ENCODE data around the gene CD248. TPM values are rescaled to one million over a fixed set of nuclear protein-coding genes. Genes with fewer than 3 reads are reported as not detected.
A peak's percentile ranks its signal among the peaks of the same experiment; 100 is the strongest.

CD248 gene
- total RNA-seq, 1 donor from 2014 or later, result 12.3 TPM

DNA sequence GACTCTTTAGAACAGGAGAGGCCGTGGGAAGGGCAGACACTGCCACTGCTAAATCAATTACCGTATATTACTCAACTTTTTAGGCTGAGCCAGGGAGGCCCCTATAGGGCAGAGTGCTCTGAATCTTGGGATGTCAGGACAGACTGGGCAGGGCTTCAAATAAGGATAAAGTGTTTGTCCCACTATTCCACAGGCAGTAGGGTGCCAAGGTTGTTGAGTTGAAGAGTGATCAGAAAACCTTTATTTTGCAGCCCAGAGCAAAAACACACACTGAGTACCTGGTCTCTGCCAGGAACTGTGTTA, 32.2 kb upstream of the CD248 start:
- no peak overlapping the region for H3K4me3 ChIP-seq
- DNase-seq, result no peak
- H3K27me3 ChIP-seq (ENCODE audit: low read depth), result no peaks in the 10 kb centered on the region
- no peaks in the 10 kb centered on the region for H3K36me3 ChIP-seq
- H3K4me1 ChIP-seq, result peaks cover 42% of the 10 kb centered on the region
- H3K9me3 ChIP-seq (replicated peaks), result no peaks in the 10 kb centered on the region
- intact Hi-C loops (cut with micrococcal nuclease), result no loop called here
- TF ChIP-seq CTCF (IDR thresholded peaks at IDR 0.05; ENCODE audit: borderline replicate concordance), result no peak
- no peak overlapping the region for H3K27ac ChIP-seq (replicated peaks)

DNA sequence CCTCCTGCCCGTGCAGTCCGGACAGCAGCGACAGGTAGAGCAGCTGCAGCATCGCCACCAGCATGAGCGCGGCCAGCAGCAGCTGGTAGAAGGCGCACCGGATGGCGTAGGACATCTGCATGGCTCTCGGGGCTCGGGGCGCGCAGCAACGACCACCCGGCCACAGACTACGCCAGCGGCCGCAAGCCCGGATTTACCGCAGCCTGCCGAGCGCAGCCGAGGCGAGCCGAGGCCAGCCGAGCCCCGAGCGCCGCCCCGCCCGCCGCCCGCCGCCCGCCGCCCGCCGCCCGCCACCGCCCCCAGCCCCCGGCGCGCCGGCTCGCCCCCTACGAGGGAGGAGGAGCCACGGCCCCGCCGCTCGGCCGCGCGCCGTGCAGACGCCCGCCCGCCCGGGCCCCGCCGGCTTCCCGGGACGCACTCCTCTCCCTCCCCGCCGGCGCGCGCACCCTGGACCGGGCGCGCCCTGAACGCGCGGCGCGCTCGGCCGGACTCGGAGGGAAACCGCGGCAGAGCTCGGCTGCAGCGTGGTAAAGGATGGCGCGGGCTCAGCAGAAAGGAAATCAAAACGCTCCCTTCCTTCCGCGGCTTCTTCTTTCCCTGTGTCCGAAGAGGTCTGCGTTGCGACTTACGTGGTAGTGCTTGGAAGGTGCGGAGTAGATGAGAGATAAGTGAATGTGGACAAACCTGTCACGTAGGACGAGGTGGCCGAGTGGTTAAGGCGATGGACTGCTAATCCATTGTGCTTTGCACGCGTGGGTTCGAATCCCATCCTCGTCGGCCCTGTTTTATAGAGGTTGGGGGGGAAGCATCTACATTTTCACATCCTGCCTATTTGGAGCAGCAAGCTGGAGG, 30.8 kb upstream of the CD248 start, which contains the start of gene B4GAT1:
B4GAT1 (minus strand) TSS at position 205 of the 852 bp plus-strand sequence; CDS start at position 121, 84 bp downstream.
- Histone ChIP-seq H3K36me3 (peaks cover 2% of the 10 kb centered on the region), H3K9me3 (replicated peaks) (no peaks in the 10 kb centered on the region), H3K4me1 (peaks cover 55% of the 10 kb centered on the region), H3K27me3 (ENCODE audit: low read depth) (no peaks in the 10 kb centered on the region), H3K4me3 (peak within 1 kb of the TSS; percentile 89), H3K27ac (replicated peaks) (peak within 1 kb of the TSS; percentile 97)
- TF ChIP-seq CTCF (IDR thresholded peaks at IDR 0.05; ENCODE audit: borderline replicate concordance), result no peak
- intact Hi-C loops (cut with micrococcal nuclease), result no loop called here
- peak; percentile 77 for DNase-seq

DNA sequence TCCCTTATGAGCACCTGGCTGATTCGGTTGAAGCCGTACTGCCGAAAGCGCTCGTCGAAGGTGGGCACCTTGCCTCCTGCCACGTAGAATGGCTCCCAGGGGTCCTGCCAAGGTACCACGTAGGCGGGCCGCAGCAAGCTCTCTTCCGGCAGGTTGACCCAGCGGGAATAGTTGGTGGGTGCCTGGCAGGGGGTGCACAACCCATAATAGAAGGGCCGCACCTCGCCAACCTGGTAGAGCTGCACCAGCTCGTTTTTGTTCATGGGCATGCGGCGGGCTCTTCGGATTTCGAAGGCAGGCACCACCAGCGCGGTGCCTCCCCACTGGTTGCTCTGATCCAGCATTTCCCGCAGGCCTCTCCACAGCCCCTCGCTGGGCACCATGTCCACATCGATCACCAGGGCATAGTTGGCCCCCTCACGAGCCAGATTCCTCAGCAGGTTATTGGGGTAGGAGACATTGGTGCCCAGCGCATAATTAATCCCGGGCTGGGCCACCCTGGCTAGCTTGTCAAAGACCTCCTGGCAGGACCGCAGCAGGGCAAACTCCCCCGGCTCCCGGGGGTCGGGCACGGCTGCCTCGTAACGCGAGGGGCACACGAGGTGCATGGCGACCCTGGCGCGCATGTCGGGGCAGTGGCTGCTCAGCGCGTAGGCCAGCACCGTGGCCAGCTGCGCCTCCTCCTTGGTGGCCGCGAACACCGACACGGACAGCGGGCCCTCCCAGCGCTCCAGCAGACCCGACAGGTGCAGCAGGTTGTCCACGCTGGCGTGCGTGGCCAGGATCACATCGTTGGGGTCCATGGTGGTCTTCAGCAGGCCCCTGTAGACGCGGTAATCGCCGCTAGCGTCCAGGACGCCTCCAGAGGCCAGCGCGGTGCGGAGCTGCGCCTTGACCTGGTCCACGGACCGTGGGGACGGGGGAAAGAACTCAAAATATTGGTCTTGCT, 29.9 kb upstream of the CD248 start:
- intact Hi-C loops (cut with micrococcal nuclease), result no loop called here

GRCh38 chr11:66345316-66345649, 28.4 kb upstream of the CD248 start:
- Histone ChIP-seq H3K27ac (replicated peaks) (peak overlapping the region; percentile 97), H3K36me3 (peaks cover 26% of the 10 kb centered on the region), H3K4me1 (peaks cover 55% of the 10 kb centered on the region), H3K9me3 (replicated peaks) (no peaks in the 10 kb centered on the region), H3K27me3 (ENCODE audit: low read depth) (no peaks in the 10 kb centered on the region), H3K4me3 (peak overlapping the region; percentile 89)
- DNase-seq, result no peak
- intact Hi-C loops (cut with micrococcal nuclease), result no loop called here
- TF ChIP-seq CTCF (IDR thresholded peaks at IDR 0.05; ENCODE audit: borderline replicate concordance), result no peak

More for the DNA sequence above, 29.9 kb upstream of the CD248 start:
- peak overlapping the region; percentile 89 for H3K4me3 ChIP-seq
- no peak for DNase-seq
- peaks cover 11% of the 10 kb centered on the region for H3K36me3 ChIP-seq
- H3K27ac ChIP-seq (replicated peaks), result peak overlapping the region; percentile 97
- TF ChIP-seq CTCF (IDR thresholded peaks at IDR 0.05; ENCODE audit: borderline replicate concordance), result no peak
- H3K9me3 ChIP-seq (replicated peaks), result no peaks in the 10 kb centered on the region
- no peaks in the 10 kb centered on the region for H3K27me3 ChIP-seq (ENCODE audit: low read depth)
- H3K4me1 ChIP-seq, result peaks cover 55% of the 10 kb centered on the region

DNA sequence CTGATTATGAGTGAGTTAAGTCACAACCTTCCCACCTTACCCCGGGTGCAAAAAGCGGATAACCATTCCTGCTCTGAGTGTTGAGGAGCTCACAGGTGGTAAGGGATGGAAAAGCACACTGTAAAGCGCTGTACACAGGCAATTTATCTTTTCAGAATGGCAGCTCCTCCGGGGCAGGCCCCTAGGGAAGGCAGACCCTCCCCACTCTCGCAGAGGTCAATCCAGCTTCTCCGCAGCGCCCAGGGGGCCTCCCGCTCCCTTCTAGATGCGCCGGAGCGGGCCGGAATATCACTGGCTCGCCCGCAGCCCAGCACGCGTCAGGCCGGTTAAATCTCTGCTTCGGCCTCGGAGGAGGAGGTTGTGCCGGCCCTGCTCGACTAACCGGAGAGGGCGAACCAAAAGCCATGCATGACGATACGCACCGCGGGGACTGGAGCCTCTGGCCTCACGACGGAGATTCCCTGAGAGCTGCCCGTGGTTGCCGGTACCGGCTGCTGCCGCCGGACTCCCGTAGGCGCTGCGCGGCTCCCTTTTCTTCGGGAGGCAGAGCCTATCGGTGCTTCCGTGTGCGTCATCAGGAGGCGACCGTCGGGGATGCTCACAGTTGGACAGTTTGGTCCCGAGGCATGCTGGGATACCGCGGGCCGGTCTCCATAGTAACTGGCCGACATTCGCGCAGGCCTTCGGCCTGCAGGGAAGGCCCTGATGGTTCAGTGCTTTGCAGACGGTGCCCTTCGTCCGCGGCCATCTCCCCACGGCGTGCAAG, 27.9 kb upstream of the CD248 start, which contains the start of gene BRMS1:
BRMS1 (minus strand) TSS at position 555 of the 766 bp plus-strand sequence. CDS start 2,870 bp downstream, outside the sequence.
- peak; percentile 43 for TF ChIP-seq CTCF (IDR thresholded peaks at IDR 0.05; ENCODE audit: borderline replicate concordance)

More for the DNA sequence above, 27.9 kb upstream of the CD248 start, which contains the start of gene BRMS1:
- no peaks in the 10 kb centered on the region for H3K27me3 ChIP-seq (ENCODE audit: low read depth)
- peak; percentile 99 for DNase-seq
- H3K27ac ChIP-seq (replicated peaks), result peak within 1 kb of the TSS; percentile 97
- H3K4me3 ChIP-seq, result peak within 1 kb of the TSS; percentile 89
- intact Hi-C loops (cut with micrococcal nuclease), result no loop called here
- H3K36me3 ChIP-seq, result peaks cover 31% of the 10 kb centered on the region
- H3K9me3 ChIP-seq (replicated peaks), result no peaks in the 10 kb centered on the region
- peaks cover 55% of the 10 kb centered on the region for H3K4me1 ChIP-seq
